A549 (cell line): ENCODE data around the gene WDFY2. TPM values are rescaled to one million over a fixed set of nuclear protein-coding genes. Genes with fewer than 3 reads are reported as not detected.

Experiments used
- ATAC-seq, 2 experiments: fragments of 200-7000 bp in 1 of 2; fragments of >200 bp in 1 of 2; cut with Nextera tagmentation in 1 of 2; cut with Tn5 transposase in 1 of 2; 3 replicates each; pipeline versions ENCODE4 v1.8.0 to v1.9.1; 2018 to 2020; ENCODE audit warnings: mild to moderate bottlenecking in 1 of 2, moderate library complexity in 1 of 2
- CTCF ChIA-PET: fragments of 300-600 bp; sonication (Branson Sonifier 250); formaldehyde crosslinking; extraction: SDS; loops from one replicate; lab custom pipeline; 2021; ENCODE audit warnings: antibody characterized with exemption, inconsistent platforms; lab: Yijun Ruan, JAX
- POLR2A ChIA-PET: fragments of 350-600 bp; formaldehyde crosslinking; extraction: SDS; loops from one replicate; lab custom pipeline; 2021; ENCODE audit warnings: antibody characterized with exemption, inconsistent platforms; lab: Yijun Ruan, JAX
- DNase-seq, 2 experiments: peaks; one replicate each; pipeline versions ENCODE4 v3.0.0 to v3.0.0-alpha.2; 2011 to 2016; ENCODE audit warnings: low read depth in 1 of 2, low spot score in 1 of 2
- FAIRE-seq: peaks from 2 replicates; lab custom pipeline; 2011; peaks lifted over from hg19 to GRCh38; lab: Jason Lieb, UNC
- H3K27ac ChIP-seq, 2 experiments: fragments of >200 bp; sonication (Bioruptor Twin); formaldehyde crosslinking; 3 replicates each; pipeline ENCODE4 v1.5.1; 2016 to 2017
- H3K4me1 ChIP-seq: fragments of >200 bp; sonication (Bioruptor Twin); formaldehyde crosslinking; 3 replicates; pipeline ENCODE4 v1.6.1; 2016
- H3K4me2 ChIP-seq: fragments of >200 bp; sonication (Bioruptor Twin); formaldehyde crosslinking; 3 replicates; pipeline ENCODE4 v1.6.1; 2016
- H3K4me3 ChIP-seq: fragments of >200 bp; sonication (Bioruptor Twin); formaldehyde crosslinking; 3 replicates; pipeline ENCODE4 v1.5.1; 2016
- H3K9me3 ChIP-seq: fragments of >200 bp; sonication (Bioruptor Twin); formaldehyde crosslinking; 3 replicates; pipeline ENCODE4 v1.6.1; 2016
- BCL3 ChIP-seq: fragments of >200 bp; sonication (Bioruptor Twin); formaldehyde crosslinking; IDR thresholded peaks from 3 replicates; pipeline ENCODE4 v1.6.1; 2016
- CBX2 ChIP-seq: fragments of 200-600 bp; sonication (generic); IDR thresholded peaks from 2 replicates; pipeline ENCODE4 v1.6.1; 2016; ENCODE audit warnings: low read depth, mild to moderate bottlenecking, borderline replicate concordance
- CTCF ChIP-seq: fragments of >200 bp; sonication (Bioruptor Twin); formaldehyde crosslinking; IDR thresholded peaks from 3 replicates; pipeline ENCODE4 v1.5.1; 2016
- ESRRA ChIP-seq: fragments of 150-350 bp; IDR thresholded peaks from 2 replicates; pipeline ENCODE4 v1.6.1; 2014; ENCODE audit warnings: mild to moderate bottlenecking, low read length, borderline replicate concordance
- FOSL2 ChIP-seq, 2 experiments: fragments of 450-650 bp in 1 of 2; fragments of >200 bp in 1 of 2; sonication (Bioruptor Twin) in 1 of 2; formaldehyde crosslinking; IDR thresholded peaks; 2 replicates each; pipeline versions ENCODE4 v1.5.0 to v1.6.1; 2016 to 2020; ENCODE audit warnings: mild to moderate bottlenecking in 1 of 2, moderate library complexity in 1 of 2
- FOXS1 ChIP-seq: fragments of 250-450 bp; sonication (Bioruptor Pico); IDR thresholded peaks from 2 replicates; pipeline ENCODE4 v1.5.0; 2020; ENCODE audit warnings: mild to moderate bottlenecking, moderate library complexity
- HEYL ChIP-seq: fragments of 250-450 bp; sonication (Bioruptor Pico); IDR thresholded peaks from 2 replicates; pipeline ENCODE4 v1.8.0; 2021; ENCODE audit warnings: mild to moderate bottlenecking, moderate library complexity
- HOXA7 ChIP-seq: fragments of 250-450 bp; sonication (Bioruptor Pico); IDR thresholded peaks from 2 replicates; pipeline ENCODE4 v1.5.0; 2020; ENCODE audit warnings: mild to moderate bottlenecking, moderate library complexity
- HOXB13 ChIP-seq: fragments of 250-450 bp; sonication (Bioruptor Pico); IDR thresholded peaks from 2 replicates; pipeline ENCODE4 v1.5.0; 2020; ENCODE audit warnings: low read depth, mild to moderate bottlenecking, moderate library complexity
- JUN ChIP-seq, 2 experiments: fragments of >200 bp; sonication (Bioruptor Twin); formaldehyde crosslinking; IDR thresholded peaks; 2 replicates in 1 of 2; 3 replicates in 1 of 2; pipeline ENCODE4 v1.6.1; 2016 to 2017
- JUNB ChIP-seq: fragments of >200 bp; sonication (Bioruptor Twin); formaldehyde crosslinking; IDR thresholded peaks from 2 replicates; pipeline ENCODE4 v1.6.1; 2016
- MAFK ChIP-seq: fragments of 450-650 bp; IDR thresholded peaks from 2 replicates; pipeline ENCODE4 v1.6.1; 2014; ENCODE audit not compliant: partially characterized antibody
- MAZ ChIP-seq: fragments of 150-350 bp; IDR thresholded peaks from 2 replicates; pipeline ENCODE4 v1.6.1; 2014; ENCODE audit warnings: antibody characterized with exemption, low read depth, low read length, borderline replicate concordance
- NFE2L2 ChIP-seq: fragments of 150-350 bp; conservative IDR thresholded peaks from 2 replicates; pipeline ENCODE4 v1.6.1; 2014; ENCODE audit warnings: low read length
- PBX3 ChIP-seq: IDR thresholded peaks from 2 replicates; pipeline ENCODE4 v1.6.1; 2012
- PHF8 ChIP-seq: fragments of 200-600 bp; sonication (generic); IDR thresholded peaks from 2 replicates; pipeline ENCODE4 v1.6.1; 2016; ENCODE audit warnings: low read depth, mild to moderate bottlenecking, antibody characterized with exemption, moderate library complexity, borderline replicate concordance
- POLR2A ChIP-seq: IDR thresholded peaks from 2 replicates; pipeline ENCODE4 v1.6.1; 2012; ENCODE audit warnings: mild to moderate bottlenecking, low read length
- RCOR1 ChIP-seq: fragments of 150-350 bp; IDR thresholded peaks from 2 replicates; pipeline ENCODE4 v1.6.1; 2014; ENCODE audit warnings: antibody characterized with exemption, low read length, low read depth
- RFX5 ChIP-seq: fragments of 450-650 bp; IDR thresholded peaks from 2 replicates; pipeline ENCODE4 v1.7.1; 2014; ENCODE audit warnings: antibody characterized with exemption, mild to moderate bottlenecking, moderate library complexity
- RNF2 ChIP-seq: fragments of 200-600 bp; sonication (generic); IDR thresholded peaks from 2 replicates; pipeline ENCODE4 v1.6.1; 2016; ENCODE audit warnings: low read depth, mild to moderate bottlenecking, antibody characterized with exemption, moderate library complexity, borderline replicate concordance
- SMC3 ChIP-seq: fragments of >200 bp; sonication (Bioruptor Twin); formaldehyde crosslinking; IDR thresholded peaks from 3 replicates; pipeline ENCODE4 v1.6.1; 2018; ENCODE audit warnings: inconsistent platforms
- TFCP2L1 ChIP-seq: fragments of 250-450 bp; sonication (Bioruptor Pico); IDR thresholded peaks from 2 replicates; pipeline ENCODE4 v1.5.0; 2021; ENCODE audit warnings: mild to moderate bottlenecking
- ZC3H11A ChIP-seq: fragments of 450-650 bp; IDR thresholded peaks from 2 replicates; pipeline ENCODE4 v1.6.1; 2014; ENCODE audit warnings: antibody characterized with exemption, mild to moderate bottlenecking
- ZFP36 ChIP-seq: fragments of 450-650 bp; IDR thresholded peaks from 2 replicates; pipeline ENCODE4 v1.6.1; 2014; ENCODE audit warnings: borderline replicate concordance; ENCODE audit not compliant: partially characterized antibody
- ZNF302 ChIP-seq: fragments of 250-450 bp; sonication (Bioruptor Pico); IDR thresholded peaks from 2 replicates; pipeline ENCODE4 v1.9.0; 2021; ENCODE audit warnings: inconsistent platforms, mild to moderate bottlenecking, moderate library complexity
- WGBS: methylation state at CpG from one replicate; pipeline ENCODE4 v1.1.6; 2017; ENCODE audit errors: missing lambda C conversion rate; 5-methylcytosine and 5-hydroxymethylcytosine counted together
- polyA plus RNA-seq, 4 experiments: library from polyadenylated mRNA; depleted of rRNA in 3 of 4; stranded (reverse); fragments of >200 nt; fragmentation: RNase III in 1 of 4; extraction: RNeasy Plus Mini Kit Qiagen cat#74134 plus additional on column Dnase treatment in 1 of 4; gene quantifications; 2 replicates in 3 of 4; 3 replicates in 1 of 4; pipeline ENCODE4 v1.2.3, GENCODE V29; 2011 to 2017

The WDFY2 gene
- polyA plus RNA-seq, 2 of the 4 experiments (the other 2 are of a cell fraction): 5.2 to 8.5 TPM

- Histone ChIP-seq H3K27ac (peak overlapping the region; percentile 42 to 56; a peak in 4 of 6 replicates), H3K4me3 (no peak overlapping the region), H3K9me3 (no peaks in the 10 kb centered on the region), H3K4me1 (peaks cover 70% of the 10 kb centered on the region), H3K4me2 (peak overlapping the region; percentile 71)
- ATAC-seq: no peak
- POLR2A ChIA-PET: no interaction called here
- no peak for DNase-seq
- WGBS: 36% methylated on average over 1 of the region's 1 CpG
- TF ChIP-seq FOXS1 (CRISPR knock-in tag) (no peak), MAFK (no peak), POLR2A (no peak), ZFP36 (no peak), PBX3 (no peak)
- TF ChIP-seq, all 56 proteins: peak for 0
- CTCF ChIA-PET: no interaction called here
- no peak for FAIRE-seq
Observed at GRCh38 chr13:51666839-51667238, 82.6 kb downstream of the WDFY2 start.

- no peak for FAIRE-seq
- WGBS: 5% methylated on average over 6 of the region's 6 CpGs
- H3K4me1 ChIP-seq: peaks cover 63% of the 10 kb centered on the region
- peak overlapping the region; percentile 71 for H3K4me2 ChIP-seq
- no peaks in the 10 kb centered on the region for H3K9me3 ChIP-seq
- peak overlapping the region; percentile 51 to 66 for H3K27ac ChIP-seq
- ChIA-PET POLR2A (interaction anchor here (1.6 kb wide), 1 partner anchor 216 kb away, joined by 3 read pairs; the partner anchor contains the start of gene INTS6), CTCF (no interaction called here)
- TF ChIP-seq FOSL2 (IDR thresholded peaks at IDR 0.05) (no peak), FOSL2 (CRISPR knock-in tag; IDR thresholded peaks at IDR 0.05) (0 out of 2 replicates have a peak, but pooled peaks have one; percentile 4), HEYL (no peak), JUNB (no peak), BCL3 (no peak)
- TF ChIP-seq, all 56 proteins: peak for 1
- peak overlapping the region; percentile 20; the same call in 1 of the 3 replicates for H3K4me3 ChIP-seq
- ATAC-seq (peak in 1 of 2 experiments; percentile 38; a peak in 1 of 6 replicates), DNase-seq (no peak)
Observed at GRCh38 chr13:51668580-51669195, 84.4 kb downstream of the WDFY2 start.

- Histone ChIP-seq H3K4me2 (no peak overlapping the region), H3K9me3 (no peaks in the 10 kb centered on the region), H3K27ac (no peak overlapping the region), H3K4me3 (no peak overlapping the region), H3K4me1 (peaks cover 29% of the 10 kb centered on the region)
- ChIA-PET POLR2A (no interaction called here), CTCF (no interaction called here)
- FAIRE-seq (no peak), ATAC-seq (no peak), DNase-seq (no peak)
- 80% methylated on average over 2 of the region's 2 CpGs for WGBS
- no peak for TF ChIP-seq SMC3
- no peak for TF ChIP-seq NFE2L2
- TF ChIP-seq HOXB13 (CRISPR knock-in tag): no peak
- TF ChIP-seq HOXA7 (CRISPR knock-in tag): no peak
- no peak for TF ChIP-seq RNF2
- TF ChIP-seq ESRRA: no peak
- TF ChIP-seq JUN (IDR thresholded peaks at IDR 0.05): no peak
- no peak for TF ChIP-seq TFCP2L1
- no peak for TF ChIP-seq BCL3
- TF ChIP-seq MAZ: no peak
- no peak for TF ChIP-seq RCOR1
- no peak for TF ChIP-seq PHF8
- TF ChIP-seq JUNB: no peak
- no peak for TF ChIP-seq CTCF
- no peak for TF ChIP-seq RFX5
- TF ChIP-seq ZC3H11A: no peak
- no peak for TF ChIP-seq PBX3
- no peak for TF ChIP-seq CBX2
- TF ChIP-seq ZNF302 (CRISPR knock-in tag): no peak
Observed at GRCh38 chr13:51673165-51673564, 88.9 kb downstream of the WDFY2 start.
